HCT116 (cell line): Measurements from ENCODE around the gene SPATA31D3. TPM values are rescaled to one million over a fixed set of nuclear protein-coding genes. Genes with fewer than 3 reads are reported as not detected.

ENCODE experiments used
- ATAC-seq: fragments of 200-7000 bp; cut with Tn5 transposase; 2 replicates; pipeline ENCODE4 v1.9.1; 2020; ENCODE audit warnings: mild to moderate bottlenecking, moderate library complexity
- BruUV-seq: library from RNA; stranded (reverse); fragments of 400-500 nt; replicated peaks from 2 replicates; lab custom pipeline; 2021; lab: Mats Ljungman, UMichigan
- CTCF ChIA-PET: fragments of 300-600 bp; sonication (Branson Sonifier 250); formaldehyde crosslinking; loops from one replicate; lab custom pipeline; 2021; ENCODE audit warnings: antibody characterized with exemption; lab: Charles Lee
- POLR2A ChIA-PET: fragments of 300-600, 350-600 bp; sonication (Branson Sonifier 250); formaldehyde crosslinking; loops from one replicate; lab custom pipeline; 2021; ENCODE audit warnings: antibody characterized with exemption; lab: Charles Lee
- RAD21 ChIA-PET, 2 experiments: fragments of 300-600 bp; sonication (Branson Sonifier 250); formaldehyde crosslinking; loops; one replicate each; lab custom pipeline; 2023; ENCODE audit warnings: low total read pairs in 2 of 2; ENCODE audit not compliant: uncharacterized antibody in 2 of 2, unreplicated experiment in 2 of 2, low non-redundant PET in 1 of 2; lab: Charles Lee
- DNase-seq: peaks from one replicate; pipeline ENCODE4 v3.0.0-alpha.2; 2010; ENCODE audit warnings: low read depth, low spot score
- H2AFZ ChIP-seq: fragments of 200-600 bp; shearing (Covaris generic), sonication (generic); 2 replicates; pipeline ENCODE4 v1.6.1; 2017; ENCODE audit warnings: low read depth, mixed run types, mixed read lengths, antibody characterized with exemption, low read length; ENCODE audit not compliant: poor library complexity, severe bottlenecking
- H3K27ac ChIP-seq: 2 replicates; pipeline ENCODE4 v1.5.1; 2012; ENCODE audit warnings: low read depth, low read length
- H3K27me3 ChIP-seq: fragments of 200-600 bp; sonication (generic); 2 replicates; pipeline ENCODE4 v1.6.1; 2016; ENCODE audit warnings: mixed run types, low read length, mixed read lengths; ENCODE audit not compliant: insufficient read depth
- H3K36me3 ChIP-seq, 2 experiments: fragments of 200-500 bp in 1 of 2; fragments of 200-600 bp in 1 of 2; sonication (Bioruptor generic) in 1 of 2; sonication (generic) in 1 of 2; 2 replicates each; pipeline versions ENCODE4 v1.5.1 to v1.6.1; 2014 to 2016; ENCODE audit warnings: low read length in 2 of 2, inconsistent platforms in 1 of 2, mixed read lengths in 1 of 2, mixed run types in 1 of 2; ENCODE audit not compliant: insufficient read depth in 2 of 2, control insufficient read depth in 1 of 2
- H3K4me1 ChIP-seq, 2 experiments: fragments of 200-600 bp in 1 of 2; sonication (generic) in 1 of 2; 2 replicates each; pipeline versions ENCODE4 v1.5.1 to v1.6.1; 2012 to 2017; ENCODE audit warnings: low read length in 2 of 2, inconsistent platforms in 1 of 2, mild to moderate bottlenecking in 1 of 2, mixed read lengths in 1 of 2, mixed run types in 1 of 2, moderate library complexity in 1 of 2; ENCODE audit not compliant: insufficient read depth in 2 of 2, control insufficient read depth in 1 of 2
- H3K4me2 ChIP-seq: fragments of 200-600 bp; sonication (generic); 2 replicates; pipeline ENCODE4 v1.6.1; 2017; ENCODE audit warnings: mixed run types, low read length, mixed read lengths
- H3K4me3 ChIP-seq, 2 experiments: fragments of 200-600 bp in 1 of 2; sonication (generic) in 1 of 2; replicated peaks in 1 of 2; 2 replicates each; pipeline ENCODE4 v1.5.1; 2011 to 2016; ENCODE audit warnings: low read length in 2 of 2, control low read depth in 1 of 2, low read depth in 1 of 2, mild to moderate bottlenecking in 1 of 2, mixed read lengths in 1 of 2, mixed run types in 1 of 2
- H3K79me2 ChIP-seq: fragments of 200-600 bp; sonication (generic); 2 replicates; pipeline ENCODE4 v1.6.1; 2017; ENCODE audit warnings: mild to moderate bottlenecking, mixed run types, low read length, moderate library complexity, mixed read lengths; ENCODE audit not compliant: insufficient read depth
- H3K9ac ChIP-seq: fragments of 200-600 bp; sonication (generic); 2 replicates; pipeline ENCODE4 v1.6.1; 2016; ENCODE audit warnings: low read length, mixed read lengths
- H3K9me2 ChIP-seq: fragments of 200-600 bp; sonication (generic), shearing (Covaris generic); 2 replicates; pipeline ENCODE4 v1.6.1; 2017; ENCODE audit warnings: mixed run types, mild to moderate bottlenecking, moderate library complexity; ENCODE audit not compliant: insufficient read depth
- H3K9me3 ChIP-seq, 2 experiments: fragments of 200-500 bp in 1 of 2; fragments of 200-600 bp in 1 of 2; sonication (Bioruptor generic) in 1 of 2; sonication (generic) in 1 of 2; 2 replicates each; pipeline ENCODE4 v1.6.1; 2014 to 2017; ENCODE audit warnings: low read length in 2 of 2, mixed read lengths in 2 of 2, inconsistent platforms in 1 of 2, low read depth in 1 of 2, mild to moderate bottlenecking in 1 of 2, mixed run types in 1 of 2, moderate library complexity in 1 of 2; ENCODE audit not compliant: control insufficient read depth in 1 of 2, insufficient read depth in 1 of 2
- H4K20me1 ChIP-seq: fragments of 200-600 bp; sonication (generic), shearing (Covaris generic); 2 replicates; pipeline ENCODE4 v1.6.1; 2017; ENCODE audit warnings: mixed run types, mild to moderate bottlenecking, moderate library complexity; ENCODE audit not compliant: insufficient read depth
- ATF3 ChIP-seq: IDR thresholded peaks from 2 replicates; pipeline ENCODE4 v1.6.1; 2012
- CBX3 ChIP-seq: IDR thresholded peaks from 2 replicates; pipeline ENCODE4 v1.6.1; 2012; ENCODE audit warnings: low read depth
- CEBPB ChIP-seq: IDR thresholded peaks from 2 replicates; pipeline ENCODE4 v1.6.1; 2012; ENCODE audit warnings: low read depth
- CTCF ChIP-seq, 3 experiments: fragments of 200-600 bp in 1 of 3; sonication (generic) in 1 of 3; IDR thresholded peaks in 2 of 3; conservative IDR thresholded peaks in 1 of 3; 2 replicates each; pipeline ENCODE4 v1.5.1; 2012 to 2017; ENCODE audit warnings: low read depth in 2 of 3, low read length in 2 of 3, antibody characterized with exemption in 1 of 3, borderline replicate concordance in 1 of 3, control low read depth in 1 of 3, mild to moderate bottlenecking in 1 of 3, mixed read lengths in 1 of 3, mixed run types in 1 of 3, moderate library complexity in 1 of 3; ENCODE audit not compliant: insufficient read depth in 1 of 3
- EGR1 ChIP-seq: IDR thresholded peaks from 2 replicates; pipeline ENCODE4 v1.6.1; 2012; ENCODE audit warnings: low read depth
- FOSL1 ChIP-seq: IDR thresholded peaks from 2 replicates; pipeline ENCODE4 v1.6.1; 2012; ENCODE audit warnings: low read depth
- JUND ChIP-seq: IDR thresholded peaks from 2 replicates; pipeline ENCODE4 v1.6.1; 2012
- MAX ChIP-seq: IDR thresholded peaks from 2 replicates; pipeline ENCODE4 v1.6.1; 2012
- POLR2A ChIP-seq: IDR thresholded peaks from 2 replicates; pipeline ENCODE4 v1.7.0; 2011; ENCODE audit warnings: borderline replicate concordance; ENCODE audit not compliant: insufficient read depth, insufficient read length; ENCODE audit errors: extremely low read depth
- ZBTB33 ChIP-seq: IDR thresholded peaks from 2 replicates; pipeline ENCODE4 v1.6.1; 2011; ENCODE audit warnings: mild to moderate bottlenecking, low read length, moderate library complexity; ENCODE audit not compliant: insufficient replicate concordance; ENCODE audit errors: extremely low read depth
- ZNF274 ChIP-seq: fragments of 200-500 bp; sonication (Bioruptor generic); IDR thresholded peaks from 2 replicates; pipeline ENCODE4 v1.6.1; 2014; ENCODE audit warnings: mild to moderate bottlenecking, low read depth, low read length, inconsistent platforms
- intact Hi-C: fragments of 100-400 bp; cut with micrococcal nuclease; formaldehyde crosslinking; loops from 2 replicates; pipeline ENCODE4 v1.10.0; 2022
- total RNA-seq: library from RNA; stranded (reverse); gene quantifications from one replicate; pipeline ENCODE4 v1.2.1, GENCODE V29; 2021; ENCODE audit not compliant: unreplicated experiment

The SPATA31D3 gene
- total RNA-seq, 1 experiment from 2014 or later: not detected

- no peak overlapping the region for H3K4me2 ChIP-seq
- BruUV-seq: no TSS peak
- no peak overlapping the region for H3K27ac ChIP-seq
- H3K9ac ChIP-seq: no peak overlapping the region
- TF ChIP-seq ATF3: no peak
- no peak for TF ChIP-seq ZBTB33
- TF ChIP-seq FOSL1: no peak
- TF ChIP-seq ZNF274: no peak
- no peak for TF ChIP-seq CEBPB
- TF ChIP-seq MAX: no peak
- no peak for TF ChIP-seq CBX3
- no peak for TF ChIP-seq JUND
- ChIA-PET POLR2A (no interaction called here), CTCF (no interaction called here), RAD21 (no interaction called here)
- H4K20me1 ChIP-seq: no peaks in the 10 kb centered on the region
- no peaks in the 10 kb centered on the region for H3K4me1 ChIP-seq
- intact Hi-C loops: no loop called here
- no peaks in the 10 kb centered on the region for H3K9me3 ChIP-seq
- DNase-seq (no peak), ATAC-seq (no peak)
- no peaks in the 10 kb centered on the region for H3K36me3 ChIP-seq
- H3K9me2 ChIP-seq: no peaks in the 10 kb centered on the region
- H3K27me3 ChIP-seq: no peaks in the 10 kb centered on the region
- H3K4me3 ChIP-seq: no peak overlapping the region
- H2AFZ ChIP-seq: no peak overlapping the region
- H3K79me2 ChIP-seq: no peaks in the 10 kb centered on the region
Measured at GRCh38 chr9:81906671-81907070, 36.6 kb upstream of the SPATA31D3 start.

- Histone ChIP-seq H3K9ac (no peak overlapping the region), H2AFZ (no peak overlapping the region), H3K36me3 (no peaks in the 10 kb centered on the region), H3K9me3 (no peaks in the 10 kb centered on the region), H3K4me2 (no peak overlapping the region), H3K27me3 (no peaks in the 10 kb centered on the region)
- POLR2A ChIA-PET: no interaction called here
- intact Hi-C loops: no loop called here
- ATAC-seq: no peak
- TF ChIP-seq POLR2A (no peak), CBX3 (no peak), CTCF (IDR thresholded peaks at IDR 0.05 in 2 of 3, conservative IDR thresholded peaks at IDR 0.05 in 1 of 3; ENCODE audit: borderline replicate concordance in 1 of 3, insufficient read depth in 1 of 3, low read depth in 2 of 3, low read length in 2 of 3) (no peak), EGR1 (no peak), ATF3 (no peak)
- TF ChIP-seq, all 23 proteins: peak for 0
- no peaks in the 10 kb centered on the region for H4K20me1 ChIP-seq
- no TSS peak for BruUV-seq
- no peaks in the 10 kb centered on the region for H3K79me2 ChIP-seq
- ChIA-PET CTCF (no interaction called here), RAD21 (no interaction called here)
- H3K27ac ChIP-seq: no peak overlapping the region
- H3K9me2 ChIP-seq: no peaks in the 10 kb centered on the region
- DNase-seq: no peak
- H3K4me3 ChIP-seq: no peak overlapping the region
- H3K4me1 ChIP-seq: no peaks in the 10 kb centered on the region
Measured at GRCh38 chr9:81912135-81912534, 31.2 kb upstream of the SPATA31D3 start.
